ENCODE results near the gene TGIF2LX. TPM values are rescaled to one million over a fixed set of nuclear protein-coding genes. Genes with fewer than 3 reads are reported as not detected.
"Not testable (repeated sequence)": the region's sequence is repeated elsewhere in the genome, so short reads cannot be mapped to it uniquely, and the experiment has no call there.

The TGIF2LX gene
- not detected in 2 replicates for total RNA-seq (2014; rRNA removed; shearing (Covaris generic))
- polyA plus RNA-seq (2015; cell fraction: cytosol; rRNA removed), result 0.58 and 1.2 TPM in 2 replicates
- polyA plus RNA-seq (2015; cell fraction: nucleus; rRNA removed), result 0.32 and 0.70 TPM in 2 replicates

DNA sequence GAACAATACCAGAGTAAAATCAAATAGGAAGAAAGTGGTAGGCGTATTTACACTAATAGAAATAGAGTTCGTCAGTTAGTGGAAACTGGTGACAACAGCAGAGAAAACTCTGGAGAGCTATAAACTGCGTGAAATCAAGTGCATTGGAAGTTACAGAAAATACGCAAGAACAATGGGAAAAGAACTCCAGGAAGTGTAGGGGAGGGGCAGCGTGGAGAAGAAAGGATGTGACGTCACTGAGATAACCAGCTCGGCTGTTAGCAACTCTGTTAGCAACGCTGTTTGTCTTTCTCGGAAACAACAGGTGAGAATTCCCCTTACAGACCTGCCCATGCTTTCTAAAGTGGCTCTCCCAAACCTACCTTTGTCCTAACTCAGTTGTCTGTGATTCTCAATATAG, at the start of gene TGIF2LX:
Gene TGIF2LX (plus strand): TSS at position 244 of the 400 bp plus-strand sequence. CDS start 178 bp downstream, outside the sequence.
- DNase-seq (ENCODE audit: low read depth), result not testable (repeated sequence)

DNA sequence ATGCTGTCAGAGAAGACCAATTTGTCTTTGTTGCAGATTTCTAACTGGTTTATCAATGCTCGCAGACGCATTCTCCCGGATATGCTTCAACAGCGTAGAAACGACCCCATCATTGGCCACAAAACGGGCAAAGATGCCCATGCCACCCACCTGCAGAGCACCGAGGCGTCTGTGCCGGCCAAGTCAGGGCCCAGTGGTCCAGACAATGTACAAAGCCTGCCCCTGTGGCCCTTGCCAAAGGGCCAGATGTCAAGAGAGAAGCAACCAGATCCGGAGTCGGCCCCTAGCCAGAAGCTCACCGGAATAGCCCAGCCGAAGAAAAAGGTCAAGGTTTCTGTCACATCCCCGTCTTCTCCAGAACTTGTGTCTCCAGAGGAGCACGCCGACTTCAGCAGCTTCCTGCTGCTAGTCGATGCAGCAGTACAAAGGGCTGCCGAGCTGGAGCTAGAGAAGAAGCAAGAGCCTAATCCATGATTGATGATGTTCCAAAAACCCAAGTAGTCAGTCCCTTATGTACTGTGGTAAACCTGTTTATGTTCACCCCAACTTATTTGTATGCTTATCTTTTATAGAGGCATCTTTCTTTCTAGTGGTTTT, 728 bp downstream of the TGIF2LX start:
- not testable (repeated sequence) for DNase-seq (ENCODE audit: low read depth)

- not testable (repeated sequence) for DNase-seq (ENCODE audit: low read depth)
Measured at GRCh38 chrX:89943077-89943476, 21.4 kb downstream of the TGIF2LX start.

GRCh38 chrX:89965588-89965987, 43.9 kb downstream of the TGIF2LX start:
- DNase-seq (ENCODE audit: low read depth), result not testable (repeated sequence)
